GM15510 (cell line): Measurements from ENCODE around the gene MCM3.

Experiments used
- POLR2A ChIP-seq: IDR thresholded peaks from 3 replicates; pipeline ENCODE4 v1.6.1; 2011; ENCODE audit warnings: borderline replicate concordance; ENCODE audit not compliant: insufficient read length; ENCODE audit errors: extremely low read depth

MCM3 gene

DNA sequence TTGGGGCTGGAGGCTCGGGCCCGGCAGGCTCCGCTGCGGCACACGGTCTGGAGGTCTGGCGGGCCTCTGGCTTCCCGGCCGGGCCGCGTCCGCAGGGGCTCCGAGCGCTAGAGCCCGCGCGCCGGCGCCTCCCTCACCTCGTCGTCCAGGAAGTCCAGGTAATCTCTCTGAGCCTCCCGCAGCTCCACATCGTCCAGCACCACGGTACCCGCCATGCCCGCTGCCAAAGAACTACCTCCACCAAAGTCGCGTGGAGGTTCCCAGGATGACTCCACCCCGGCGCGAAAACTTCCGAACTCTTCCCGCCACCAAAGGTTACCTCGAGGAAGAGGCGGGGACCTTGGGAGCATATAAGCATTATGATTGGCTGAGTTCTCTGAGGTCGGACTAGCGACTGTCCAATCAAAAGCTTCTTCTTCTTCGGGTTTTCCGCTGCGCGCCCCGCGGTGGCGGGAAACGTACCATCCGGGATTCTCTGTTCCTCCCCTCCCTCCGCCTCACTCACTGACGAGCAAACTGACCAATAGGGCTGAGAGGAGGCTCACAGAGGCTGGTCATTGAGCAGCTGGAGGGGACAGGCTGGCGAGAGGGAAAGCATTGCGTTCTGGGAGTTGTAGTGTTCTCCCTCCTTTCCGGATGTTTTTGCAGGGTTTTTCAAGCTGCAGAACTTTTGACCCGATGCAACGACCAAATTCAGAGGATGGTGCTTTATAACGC is at the start of gene MCM3:
TSS of gene MCM3 (minus strand) at position 283 of the 717 bp plus-strand sequence. CDS start at position 215, 68 bp downstream.
- peak; percentile 62 for TF ChIP-seq POLR2A

DNA sequence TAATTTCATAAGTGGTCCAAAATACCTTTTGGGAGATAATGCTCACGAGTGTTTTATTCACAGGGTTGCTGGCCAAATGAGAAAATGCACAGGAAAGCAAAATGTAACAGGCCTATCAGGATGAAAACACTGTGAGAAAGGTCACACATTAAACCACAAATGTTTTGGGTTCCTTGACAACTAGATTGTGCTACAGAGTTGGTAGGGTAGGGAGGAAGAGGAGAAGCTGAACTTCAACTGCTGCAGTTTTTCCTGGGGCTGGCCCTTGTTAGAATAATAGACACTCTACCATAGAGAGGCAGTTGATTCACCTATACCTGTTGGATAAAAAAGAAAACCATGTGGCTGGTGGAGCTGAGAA is 49.3 kb upstream of the MCM3 start:
- TF ChIP-seq POLR2A: no peak

DNA sequence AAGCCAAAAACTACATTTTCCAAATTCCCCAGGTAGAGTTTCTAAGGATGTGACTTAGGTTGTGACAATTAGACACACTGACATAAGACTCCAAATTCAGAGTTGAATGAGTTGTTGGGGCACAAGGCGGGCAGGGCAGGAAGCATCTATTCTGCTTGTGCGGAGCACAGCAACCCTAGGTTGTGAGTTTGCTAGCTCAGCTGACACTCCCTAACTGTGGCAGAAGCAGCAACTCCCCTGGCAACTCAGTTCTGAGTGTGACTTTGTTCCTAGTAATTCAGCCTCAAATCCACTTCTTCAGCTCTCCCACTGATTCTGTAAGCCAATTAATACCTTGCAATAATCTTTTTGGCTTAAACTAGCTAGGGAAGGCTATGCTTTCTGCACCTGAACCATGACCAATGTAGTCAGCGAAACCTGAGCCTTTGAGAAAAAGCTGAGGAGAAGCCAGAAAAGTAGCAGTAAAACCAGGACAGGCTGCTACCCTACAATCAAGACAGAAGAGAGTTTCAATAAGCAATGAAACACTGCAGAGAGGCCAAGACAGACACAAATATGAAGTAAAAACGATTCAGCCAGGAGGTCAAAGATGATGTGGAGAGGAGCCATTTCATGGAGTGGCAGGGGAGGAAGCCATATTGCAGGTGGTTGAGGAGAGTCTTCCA is 47.4 kb upstream of the MCM3 start:
- TF ChIP-seq POLR2A: no peak

DNA sequence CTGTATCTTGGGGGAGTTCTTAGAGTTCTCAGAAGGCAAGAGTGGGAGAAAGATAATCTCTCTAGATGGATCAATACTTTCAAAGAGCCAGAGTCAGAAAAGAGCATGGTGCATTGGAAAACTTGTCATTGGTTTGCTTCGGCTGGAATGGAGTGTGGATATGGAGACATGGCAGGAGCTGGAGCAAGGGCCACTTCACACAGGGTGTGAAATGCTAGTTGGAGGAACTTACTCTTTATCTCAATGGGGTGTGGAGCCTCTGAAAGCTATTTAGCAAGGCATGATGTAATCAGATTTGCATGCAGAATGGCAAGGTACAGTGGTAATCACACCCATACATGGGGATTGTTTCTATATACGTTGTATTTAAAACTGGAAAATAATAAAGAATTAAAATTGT is 45.9 kb upstream of the MCM3 start:
- TF ChIP-seq POLR2A: no peak

DNA sequence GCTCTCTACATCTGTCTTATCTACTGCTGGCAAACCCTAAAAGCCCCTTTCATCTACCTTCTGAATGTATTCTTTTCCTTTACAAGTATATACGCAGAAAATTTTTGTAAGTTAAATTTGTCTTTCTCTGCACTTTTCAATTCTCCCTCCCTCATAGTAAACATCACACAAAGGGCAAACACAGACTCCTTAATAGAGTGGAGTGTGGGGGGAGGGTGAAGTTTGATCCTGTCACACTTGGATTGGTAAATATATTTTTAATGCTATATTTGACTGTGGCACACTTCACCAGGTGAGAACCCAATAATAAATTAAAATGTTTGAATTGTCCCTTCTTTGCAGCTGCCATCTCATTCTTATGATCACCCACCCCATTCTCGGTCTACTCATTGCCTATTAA is 44.2 kb upstream of the MCM3 start:
- no peak for TF ChIP-seq POLR2A

DNA sequence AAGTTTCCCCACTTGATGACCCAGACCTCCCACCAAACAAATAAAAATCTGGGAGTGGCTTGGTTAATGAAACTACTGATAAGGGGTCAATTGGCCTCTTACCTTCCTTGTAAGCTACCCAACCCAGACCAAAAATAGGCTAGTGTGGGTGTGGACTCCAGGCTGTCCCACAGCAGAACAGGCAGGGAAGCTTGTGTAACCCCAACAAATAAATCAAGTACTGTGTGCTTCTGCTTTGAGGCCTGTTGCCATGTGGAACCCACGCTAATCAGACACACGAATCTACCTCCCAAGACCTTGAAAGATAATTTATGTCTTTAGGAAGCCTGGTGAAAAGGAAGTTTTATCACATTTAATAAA is 43.7 kb upstream of the MCM3 start:
- no peak for TF ChIP-seq POLR2A

DNA sequence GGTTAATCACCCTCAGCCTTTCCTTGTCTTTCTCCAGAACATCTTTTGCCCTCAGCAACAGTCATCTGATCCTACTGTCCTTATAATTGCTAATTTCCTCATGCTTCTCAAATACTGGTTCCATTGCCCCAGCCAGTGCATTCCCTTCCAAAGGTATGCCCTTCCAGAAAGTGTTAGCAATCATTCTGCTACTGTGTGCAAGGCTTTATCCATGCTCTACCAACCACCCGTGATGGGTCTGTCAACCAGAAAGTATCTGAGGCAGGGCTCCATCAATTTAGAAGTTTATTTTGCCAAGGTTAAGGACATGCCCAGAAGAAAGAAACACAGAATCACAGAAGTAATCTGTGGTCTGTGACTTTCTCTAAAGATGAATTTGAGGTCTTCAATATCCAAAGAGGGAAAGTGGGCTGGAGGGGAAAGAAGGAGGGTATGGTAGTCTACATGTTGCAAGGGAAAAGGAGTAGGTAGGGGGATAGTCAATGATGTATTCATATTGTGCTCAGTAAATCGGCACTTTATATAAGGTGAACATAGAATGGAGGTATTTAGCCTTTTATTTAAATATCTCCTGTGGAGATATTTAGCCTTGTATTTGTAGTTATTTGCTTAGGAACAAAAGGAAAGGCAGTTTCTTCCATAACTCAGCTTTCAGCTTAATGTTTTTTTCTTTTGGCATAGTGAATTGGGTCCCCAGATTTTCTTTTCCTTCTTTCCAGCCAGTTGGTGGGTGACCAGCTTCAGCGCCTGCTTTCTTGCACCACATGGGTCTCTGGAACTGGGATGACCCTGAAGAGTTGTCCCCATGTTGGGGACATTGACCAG is 42.2 kb upstream of the MCM3 start:
- no peak for TF ChIP-seq POLR2A

DNA sequence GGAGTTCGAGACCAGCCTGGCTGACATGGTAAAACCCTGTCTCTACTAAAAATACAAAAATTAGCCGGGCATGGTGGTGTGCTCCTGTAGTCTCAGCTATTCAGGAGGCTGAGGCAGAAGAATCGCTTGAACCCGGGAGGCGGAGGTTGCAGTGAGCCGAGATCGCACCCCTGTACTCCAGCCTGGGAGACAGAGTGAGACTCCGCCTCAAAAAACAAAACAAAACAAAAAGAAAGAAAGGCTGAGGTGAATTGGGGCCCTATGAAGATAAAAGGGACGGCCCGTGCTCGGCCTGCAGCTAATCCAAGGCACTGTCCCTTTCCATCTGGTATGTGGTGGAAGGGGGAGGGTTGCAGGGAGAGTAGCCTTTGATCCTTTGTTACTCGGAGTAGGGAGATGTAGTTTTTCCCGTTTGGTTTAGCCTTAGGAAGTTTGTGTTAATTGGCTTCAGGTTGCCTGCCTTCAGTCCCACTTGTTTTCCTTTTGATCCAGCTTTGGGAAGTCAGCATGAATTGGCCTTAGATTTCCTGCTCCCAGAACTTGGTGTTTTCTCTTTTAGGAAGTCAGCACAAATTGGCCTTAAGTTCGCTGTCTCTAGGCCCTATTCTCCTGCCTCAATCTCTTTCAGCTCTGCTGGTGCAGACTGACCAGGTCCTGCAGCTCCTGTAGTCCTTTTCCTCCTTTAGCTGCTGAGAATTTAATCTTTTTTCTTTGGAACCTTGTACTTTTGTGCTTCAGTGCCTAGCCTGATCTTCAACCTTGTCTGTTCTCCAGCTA is 41.3 kb upstream of the MCM3 start:
- no peak for TF ChIP-seq POLR2A

DNA sequence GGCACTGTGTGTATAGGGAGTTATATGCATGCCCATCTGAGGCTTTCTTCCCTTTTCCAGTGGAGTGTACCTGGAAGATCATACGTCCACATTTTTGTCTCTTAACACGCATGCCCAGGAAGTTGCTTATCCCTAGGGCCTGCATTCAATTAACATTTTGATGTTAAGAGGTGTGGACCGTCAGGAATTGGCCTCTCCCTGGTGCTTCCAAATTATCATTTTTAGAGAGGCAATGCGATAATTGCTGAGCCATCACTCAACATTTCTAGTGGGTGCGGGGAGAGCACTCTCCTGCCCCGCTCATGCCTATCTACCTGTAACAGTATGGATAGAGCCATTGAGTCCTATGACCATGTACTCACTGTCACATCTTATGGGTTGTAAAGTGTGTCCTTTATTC is 39.6 kb upstream of the MCM3 start:
- no peak for TF ChIP-seq POLR2A

DNA sequence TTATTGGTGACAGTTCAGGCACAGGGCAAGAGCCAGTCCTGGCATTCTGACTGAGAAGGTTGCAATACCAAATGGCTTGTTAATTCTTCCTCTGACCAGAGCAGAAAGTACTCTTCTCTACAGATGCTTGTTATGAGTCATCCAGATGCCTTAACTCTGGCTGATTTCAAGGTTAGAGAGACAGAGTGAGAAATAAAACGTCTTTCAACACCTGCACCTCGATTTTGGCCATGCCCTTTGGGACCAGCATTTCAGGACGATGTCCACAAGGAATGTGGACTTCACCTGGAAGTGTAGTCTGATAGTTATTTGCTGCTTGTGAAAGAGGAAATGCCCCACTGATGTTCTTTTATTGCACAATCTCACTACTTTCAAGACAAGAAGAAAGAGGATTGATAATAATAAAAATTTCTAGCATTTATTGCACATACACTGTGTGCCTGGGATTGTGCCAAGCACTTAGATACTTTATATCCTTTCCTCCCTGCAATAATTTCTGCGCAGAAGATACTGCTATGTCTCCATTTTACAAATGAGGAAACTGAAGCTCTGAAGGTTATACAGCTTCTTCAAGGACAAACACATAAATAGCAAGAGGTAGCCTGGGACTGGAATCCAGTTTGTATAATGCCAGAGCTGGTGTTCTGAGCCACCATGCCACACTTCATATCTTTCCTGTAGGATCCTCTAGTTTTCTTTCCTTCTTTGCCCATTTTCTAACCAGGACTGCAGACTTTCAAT is 33.5 kb upstream of the MCM3 start:
- TF ChIP-seq POLR2A: no peak

DNA sequence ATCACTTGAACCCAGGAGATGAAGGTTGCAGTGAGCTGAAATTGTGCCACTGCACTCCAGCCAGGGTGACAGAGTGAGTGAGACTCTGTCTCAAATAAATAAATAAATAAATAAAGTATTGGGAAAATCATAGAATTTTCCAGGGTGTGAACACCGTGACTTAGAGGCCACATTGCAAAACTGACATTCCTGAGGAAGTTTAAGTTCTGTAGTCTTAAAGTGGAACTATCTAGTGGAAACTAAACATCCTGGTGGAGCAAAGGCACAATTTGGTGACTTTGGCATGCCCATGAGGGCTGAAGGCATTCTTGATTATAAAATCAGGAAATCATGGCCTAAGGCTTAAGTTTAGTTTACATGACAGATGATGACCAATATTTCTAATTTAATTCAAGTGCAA is 32.7 kb upstream of the MCM3 start:
- TF ChIP-seq POLR2A: no peak

DNA sequence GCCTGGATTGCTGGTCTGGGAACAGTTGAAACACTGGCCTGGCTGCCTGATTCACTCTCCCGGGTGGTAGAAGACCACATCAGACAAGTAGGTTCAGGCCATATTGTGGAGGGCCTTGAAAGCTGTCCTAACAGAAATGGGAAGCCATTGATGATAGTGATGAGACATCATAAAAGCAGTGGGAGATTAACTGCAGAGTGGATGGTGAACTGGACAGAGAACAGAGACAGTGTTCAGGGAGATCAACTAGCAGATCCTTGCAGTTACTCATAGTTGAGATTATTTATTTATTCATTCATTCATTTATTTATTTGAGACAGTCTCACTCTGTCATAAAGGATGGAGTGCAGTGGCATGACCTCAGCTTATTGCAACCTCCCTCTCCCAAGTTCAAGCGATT is 30.2 kb upstream of the MCM3 start:
- no peak for TF ChIP-seq POLR2A

DNA sequence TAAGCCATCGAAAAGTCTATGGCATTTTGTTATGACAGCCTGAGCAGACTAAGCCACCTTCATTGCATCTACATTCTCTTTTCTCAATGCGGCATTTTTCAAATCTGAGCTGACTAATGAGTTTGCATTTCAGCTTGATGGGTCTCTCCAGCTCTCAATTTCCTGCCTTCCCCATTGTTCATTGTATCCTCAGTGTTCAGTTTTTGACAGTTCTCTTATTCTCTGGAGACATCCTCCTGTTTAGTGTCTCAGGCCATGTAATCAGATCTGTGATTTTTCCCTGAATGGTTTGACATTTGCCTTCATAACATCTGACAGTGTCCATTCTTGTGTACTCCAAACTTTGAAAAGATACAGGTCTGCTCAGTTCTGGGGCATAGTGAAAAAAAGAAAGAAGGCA is 27.9 kb upstream of the MCM3 start:
- no peak for TF ChIP-seq POLR2A

DNA sequence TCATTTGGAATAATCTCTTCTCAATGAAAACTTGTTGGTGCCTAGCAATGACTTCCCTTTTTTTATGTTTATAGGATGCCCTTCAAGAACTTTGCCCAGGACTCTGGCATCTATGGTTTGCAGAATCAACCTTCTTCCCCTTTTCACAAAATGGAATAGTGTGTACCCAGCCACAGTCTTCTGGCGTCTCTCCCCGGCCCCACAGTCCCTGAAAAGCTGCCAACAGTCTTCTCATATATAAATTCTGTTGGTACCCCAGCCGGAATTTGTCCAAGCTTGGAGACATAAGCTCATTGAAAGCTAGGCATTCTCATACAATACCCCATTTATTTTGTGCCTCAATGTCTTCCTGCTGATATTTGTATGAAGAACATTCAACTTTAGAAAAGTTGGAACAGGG is 26.4 kb upstream of the MCM3 start:
- TF ChIP-seq POLR2A: no peak
